AG09309 (cell line): Measurements from ENCODE around the gene GADD45B.
"Not testable (repeated sequence)": the region's sequence is repeated elsewhere in the genome, so short reads cannot be mapped to it uniquely, and the experiment has no call there.

Experiments used
- DNase-seq: peaks from one replicate; pipeline ENCODE4 v3.0.0-alpha.2; 2010; ENCODE audit warnings: low read depth
- H3K4me3 ChIP-seq: 2 replicates; pipeline ENCODE4 v1.5.1; 2011; ENCODE audit warnings: mild to moderate bottlenecking, low read depth, low read length, moderate library complexity; ENCODE audit not compliant: control insufficient read depth
- TF ChIP-seq, protein P1 (sequence below): IDR thresholded peaks from 2 replicates; pipeline ENCODE4 v1.5.1; 2011; ENCODE audit warnings: mild to moderate bottlenecking, low read depth, low read length, inconsistent platforms; ENCODE audit not compliant: insufficient read depth, control insufficient read depth; ENCODE audit errors: missing control alignments

GADD45B gene

GRCh38 chr19:2458054-2458453 is 17.9 kb upstream of the GADD45B start:
- H3K4me3 ChIP-seq, result no peak overlapping the region
- TF ChIP-seq, protein P1, sequence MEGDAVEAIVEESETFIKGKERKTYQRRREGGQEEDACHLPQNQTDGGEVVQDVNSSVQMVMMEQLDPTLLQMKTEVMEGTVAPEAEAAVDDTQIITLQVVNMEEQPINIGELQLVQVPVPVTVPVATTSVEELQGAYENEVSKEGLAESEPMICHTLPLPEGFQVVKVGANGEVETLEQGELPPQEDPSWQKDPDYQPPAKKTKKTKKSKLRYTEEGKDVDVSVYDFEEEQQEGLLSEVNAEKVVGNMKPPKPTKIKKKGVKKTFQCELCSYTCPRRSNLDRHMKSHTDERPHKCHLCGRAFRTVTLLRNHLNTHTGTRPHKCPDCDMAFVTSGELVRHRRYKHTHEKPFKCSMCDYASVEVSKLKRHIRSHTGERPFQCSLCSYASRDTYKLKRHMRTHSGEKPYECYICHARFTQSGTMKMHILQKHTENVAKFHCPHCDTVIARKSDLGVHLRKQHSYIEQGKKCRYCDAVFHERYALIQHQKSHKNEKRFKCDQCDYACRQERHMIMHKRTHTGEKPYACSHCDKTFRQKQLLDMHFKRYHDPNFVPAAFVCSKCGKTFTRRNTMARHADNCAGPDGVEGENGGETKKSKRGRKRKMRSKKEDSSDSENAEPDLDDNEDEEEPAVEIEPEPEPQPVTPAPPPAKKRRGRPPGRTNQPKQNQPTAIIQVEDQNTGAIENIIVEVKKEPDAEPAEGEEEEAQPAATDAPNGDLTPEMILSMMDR, result no peak
- no peak for DNase-seq

GRCh38 chr19:2458776-2459175 is 17.2 kb upstream of the GADD45B start:
- not testable (repeated sequence) for DNase-seq, H3K4me3 ChIP-seq

DNA sequence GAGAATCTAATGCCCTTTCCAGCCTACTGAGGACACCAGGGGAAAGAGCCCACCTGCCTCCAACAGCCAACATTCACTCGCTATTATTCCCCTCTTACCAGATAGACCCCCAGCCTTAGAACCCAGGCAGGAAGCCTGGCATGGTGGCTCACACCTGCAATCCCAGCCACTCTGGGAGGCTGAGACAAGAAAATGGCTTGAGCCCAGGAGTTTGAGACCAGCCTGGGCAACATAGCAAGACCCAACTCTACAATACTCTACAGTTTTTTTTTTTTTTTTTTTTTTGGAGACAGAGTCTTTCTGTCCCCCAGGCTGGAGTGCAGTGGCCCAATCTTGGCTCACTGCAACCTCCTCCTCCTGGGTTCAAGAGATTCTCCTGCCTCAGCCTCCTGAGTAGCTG is 15.7 kb upstream of the GADD45B start:
- TF ChIP-seq, protein P1, result no peak

DNA sequence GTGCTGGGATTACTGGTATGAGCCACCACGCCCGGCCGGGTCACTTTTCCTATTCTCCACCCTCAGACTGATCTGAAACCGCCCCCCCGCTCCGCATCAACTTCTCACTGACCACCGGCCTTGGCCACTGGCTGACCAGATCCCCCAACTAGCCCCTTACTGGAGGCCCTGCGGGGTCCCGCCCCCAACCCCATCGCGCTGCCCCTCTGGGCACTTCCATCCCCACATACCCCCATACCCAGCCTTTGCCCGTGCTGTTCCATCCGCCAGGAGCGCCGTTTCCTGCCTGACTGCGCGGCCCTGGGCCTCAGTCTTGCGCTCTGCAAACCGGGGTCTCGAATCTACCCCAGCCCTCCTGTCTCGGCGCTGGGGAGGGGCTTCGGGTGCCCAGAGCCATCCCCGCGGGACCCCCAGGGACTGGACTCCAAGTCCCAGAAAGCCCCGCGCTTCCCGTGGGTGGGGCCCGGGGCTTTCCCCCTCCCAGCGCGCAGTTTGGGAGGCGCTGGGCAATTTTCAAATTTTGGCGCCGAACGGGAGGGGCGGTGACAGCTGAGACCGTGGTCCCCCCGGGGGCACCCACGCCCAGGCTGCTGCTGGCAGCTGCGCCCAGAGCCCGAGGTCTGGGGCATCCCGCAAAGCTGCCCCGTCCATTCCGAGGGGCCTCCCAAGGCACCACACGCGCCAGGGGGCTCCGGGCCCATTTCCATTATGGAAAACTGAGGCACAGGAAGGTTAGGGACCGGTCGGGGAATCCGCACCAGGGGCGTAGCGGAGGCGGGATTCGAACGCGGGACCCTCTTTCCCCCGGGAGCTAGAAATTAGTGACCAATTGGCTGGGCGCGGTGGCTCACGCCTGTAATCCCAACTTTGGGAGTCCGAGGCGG is 13.9 kb upstream of the GADD45B start:
- TF ChIP-seq, protein P1, result peak; percentile 25
- H3K4me3 ChIP-seq, result peak overlapping the region; percentile 64
- no peak for DNase-seq

More for the DNA sequence above, 15.7 kb upstream of the GADD45B start:
- no peak overlapping the region for H3K4me3 ChIP-seq
- no peak for DNase-seq

DNA sequence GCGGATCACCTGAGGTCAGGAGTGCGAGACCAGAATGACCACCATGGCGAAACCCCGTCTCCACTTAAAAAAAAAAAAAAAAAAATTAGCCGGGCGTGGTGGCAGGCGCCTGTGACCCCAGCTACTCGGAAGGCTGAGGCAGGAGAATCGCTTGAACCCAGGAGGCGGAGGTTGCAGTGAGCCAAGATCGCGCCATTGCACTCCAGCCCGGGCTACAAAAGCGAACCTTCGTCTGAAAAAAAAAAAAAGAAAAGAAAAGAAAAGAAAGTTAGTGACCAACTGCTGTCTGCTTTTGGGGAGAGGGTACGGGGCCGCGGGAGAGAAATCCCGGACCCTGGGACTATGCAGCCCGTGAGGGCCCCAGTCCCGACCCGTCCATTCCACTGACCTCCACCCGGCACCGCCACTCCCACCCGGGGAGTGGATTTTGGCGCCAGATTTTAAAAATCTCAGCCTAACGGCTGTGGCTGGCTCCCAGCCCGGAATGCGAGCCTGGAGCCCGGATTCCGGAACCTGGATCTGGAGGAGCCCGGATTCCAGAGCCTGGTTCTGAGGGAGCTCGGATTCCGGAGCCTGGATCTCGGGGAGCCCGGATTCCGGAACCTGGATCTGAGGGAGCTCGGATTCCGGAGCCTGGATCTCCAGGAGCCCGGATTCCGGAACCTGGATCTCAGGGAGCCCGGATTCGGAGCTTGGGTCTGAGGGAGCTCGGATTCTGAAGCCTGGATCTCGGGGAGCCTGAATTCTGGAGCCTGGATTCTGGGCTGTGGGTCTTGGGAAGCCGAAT is 13.1 kb upstream of the GADD45B start:
- TF ChIP-seq, protein P1, result no peak
- H3K4me3 ChIP-seq, result peak overlapping the region; percentile 64
- DNase-seq, result peak; percentile 96

DNA sequence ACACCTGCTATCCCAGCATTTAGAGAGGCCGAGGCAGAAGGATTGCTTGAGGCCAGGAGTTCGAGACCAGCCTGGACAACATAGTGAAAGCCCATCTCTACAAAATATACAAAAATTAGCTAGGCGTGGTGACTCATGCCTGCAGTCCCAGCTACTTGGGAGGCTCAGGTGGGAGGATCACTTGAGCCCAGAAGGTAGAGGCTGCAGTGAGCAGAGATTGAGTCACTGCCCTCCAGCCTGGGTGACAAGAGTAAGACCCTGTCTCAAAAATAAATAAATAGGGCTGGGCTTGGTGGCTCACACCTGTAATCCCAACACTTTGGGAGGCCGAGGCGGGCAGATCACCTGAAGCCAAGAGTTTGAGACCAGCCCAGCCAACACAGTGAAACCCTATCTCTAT is 12.2 kb upstream of the GADD45B start:
- H3K4me3 ChIP-seq, DNase-seq: not testable (repeated sequence)

DNA sequence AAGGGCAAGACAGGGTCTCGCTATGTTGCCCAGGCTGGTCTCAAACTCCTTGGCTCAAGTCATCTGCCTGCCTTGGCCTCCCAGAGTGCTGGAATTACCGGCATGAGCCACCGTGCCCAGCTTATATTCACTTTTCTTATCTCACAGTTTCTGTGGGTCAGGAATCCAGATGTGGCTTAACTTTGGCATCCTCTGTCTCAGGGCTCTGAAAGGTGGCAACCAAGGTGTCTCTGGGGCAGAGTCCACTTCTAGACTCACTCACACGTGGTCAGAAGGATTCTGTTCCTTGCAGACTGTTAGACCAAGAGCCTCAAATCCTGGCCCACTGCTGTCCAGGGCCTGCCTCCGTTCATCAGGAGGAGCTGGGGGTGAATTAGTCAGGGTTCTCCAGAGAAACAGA is 11.5 kb upstream of the GADD45B start:
- no peak for DNase-seq
- TF ChIP-seq, protein P1, result no peak
- H3K4me3 ChIP-seq, result no peak overlapping the region
